Left forelimb (tissue), 1 donor: ENCODE data around the gene LXN.

Experiments used
- DNase-seq: peaks from one replicate; pipeline ENCODE4 v3.0.0-alpha.2; 2018; ENCODE audit warnings: low spot score

LXN gene

GRCh38 chr3:158668506-158668905, 3.9 kb downstream of the LXN start:
- DNase-seq = no peak

GRCh38 chr3:158666416-158666815, 6.0 kb downstream of the LXN start:
- no peak for DNase-seq

- DNase-seq = no peak
These were observed 8.6 kb downstream of the LXN start for GRCh38 chr3:158663832-158664231.

GRCh38 chr3:158663246-158663645, 9.2 kb downstream of the LXN start:
- DNase-seq = no peak

GRCh38 chr3:158660711-158661110, 11.7 kb downstream of the LXN start:
- no peak for DNase-seq

GRCh38 chr3:158659454-158660237, 12.8 kb downstream of the LXN start:
- no peak for DNase-seq

- no peak for DNase-seq
These were observed 13.6 kb downstream of the LXN start for GRCh38 chr3:158658889-158659288.

GRCh38 chr3:158652463-158652862, 20.0 kb downstream of the LXN start:
- no peak for DNase-seq

- no peak for DNase-seq
These were observed 21.3 kb downstream of the LXN start for GRCh38 chr3:158651192-158651591.

- DNase-seq = no peak
These were observed 22.7 kb downstream of the LXN start for GRCh38 chr3:158649791-158650190.

- DNase-seq = peak; percentile 92
These were observed 28.0 kb downstream of the LXN start, which contains the start of gene GFM1 for GRCh38 chr3:158644345-158644908. GFM1 (plus strand) TSS chr3:158644527; CDS start chr3:158644635, 108 bp downstream.

- no peak for DNase-seq
These were observed 29.8 kb downstream of the LXN start for GRCh38 chr3:158642474-158643210.

- no peak for DNase-seq
These were observed 30.4 kb downstream of the LXN start for GRCh38 chr3:158642005-158642404.

GRCh38 chr3:158640646-158641045, 31.8 kb downstream of the LXN start:
- DNase-seq = no peak

- no peak for DNase-seq
These were observed 40.5 kb downstream of the LXN start for GRCh38 chr3:158631981-158632380.

GRCh38 chr3:158625881-158626280, 46.6 kb downstream of the LXN start:
- no peak for DNase-seq

- no peak for DNase-seq
These were observed 54.2 kb downstream of the LXN start for GRCh38 chr3:158617982-158618875.
